Cardiac septum (tissue), 1 donor: ENCODE measurements around the gene CHM. TPM values are rescaled to one million over a fixed set of nuclear protein-coding genes. Genes with fewer than 3 reads are reported as not detected.
"Not testable (repeated sequence)": the region's sequence is repeated elsewhere in the genome, so short reads cannot be mapped to it uniquely, and the experiment has no call there.

ENCODE experiments used
- DNase-seq: peaks from one replicate; pipeline ENCODE4 v3.0.0-alpha.2; 2020; ENCODE audit warnings: low spot score
- intact Hi-C: fragments of 100-400 bp; cut with DNase I; formaldehyde crosslinking; loops from one replicate; pipeline ENCODE4 v1.14.0; 2022
- total RNA-seq: library from RNA; stranded (reverse); fragmentation: NEBNext Ultra II Directional; extraction: Animal tissue kit (Norgen Biotek cat#: 25700); gene quantifications from one replicate; pipeline ENCODE4 v1.2.1, GENCODE V29; 2021
- donor health status: DM: no; HTN: no; CAD: no.

CHM gene
- total RNA-seq, 1 donor from 2014 or later, result 11.2 TPM

DNA sequence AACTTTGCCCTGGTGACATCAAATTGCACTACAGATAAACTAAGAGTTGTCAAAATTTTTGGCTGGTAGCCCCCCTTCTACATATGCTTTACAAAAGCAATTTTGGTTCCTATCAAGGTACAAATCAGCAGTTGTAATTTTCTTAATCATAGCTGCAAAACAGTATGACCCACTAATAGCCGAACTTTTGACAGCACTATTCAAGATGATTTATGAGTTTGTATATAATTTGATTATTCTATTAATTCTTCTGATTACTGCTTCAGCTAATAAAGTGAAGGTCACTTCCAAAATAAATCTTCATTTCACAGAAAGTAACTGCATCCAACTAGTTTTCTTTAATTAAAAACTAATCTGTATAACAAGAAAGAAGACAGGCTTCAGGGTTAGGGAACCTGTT is 119.6 kb downstream of the CHM start:
- intact Hi-C loops, result no loop called here
- DNase-seq, result no peak

DNA sequence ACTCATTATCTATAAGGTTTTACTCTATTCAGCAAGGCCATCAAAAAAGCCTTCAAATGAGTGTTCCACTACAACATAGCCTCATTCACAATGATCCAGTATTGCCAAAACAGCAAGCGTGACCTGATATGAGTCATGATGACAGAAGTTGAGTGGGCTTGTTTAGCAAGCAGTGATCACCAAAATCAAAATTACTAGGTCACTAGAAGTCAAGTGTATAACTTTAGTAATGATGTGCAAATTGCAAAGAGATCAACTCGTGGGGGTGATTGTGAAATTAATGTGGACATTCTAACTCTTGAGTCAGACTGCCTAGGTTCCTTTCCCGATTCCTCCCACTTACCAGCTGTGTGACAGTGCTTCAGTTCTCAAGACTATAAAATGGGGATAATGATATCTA is 124.5 kb downstream of the CHM start:
- intact Hi-C loops, result no loop called here
- DNase-seq, result no peak

DNA sequence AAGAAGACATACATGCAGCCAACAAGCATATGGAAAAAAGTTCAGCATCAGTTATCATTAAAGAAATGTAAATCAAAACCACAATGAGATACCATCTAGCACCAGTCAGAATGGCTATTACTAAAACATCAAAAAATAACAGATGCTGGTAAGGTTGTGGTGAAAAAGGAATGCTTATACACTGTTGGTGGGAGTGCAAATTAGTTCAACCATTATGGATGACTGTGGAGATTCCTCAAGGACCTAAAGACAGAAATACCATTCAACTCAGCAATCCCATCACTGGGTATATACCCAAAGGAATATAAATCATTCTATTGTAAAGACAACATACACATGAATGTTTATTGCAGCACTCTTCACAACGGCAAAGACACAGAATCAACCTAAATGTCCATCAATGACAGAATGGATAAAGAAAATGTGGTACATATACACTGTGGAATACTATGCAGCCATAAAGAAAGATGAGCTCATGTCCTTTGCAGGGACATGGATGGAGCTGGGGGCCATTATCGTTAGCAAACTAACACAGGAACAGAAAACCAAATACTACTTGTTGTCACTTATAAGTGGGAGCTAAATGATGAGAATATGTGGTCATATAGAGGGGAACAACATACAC is 130.6 kb downstream of the CHM start:
- intact Hi-C loops, DNase-seq: not testable (repeated sequence)

DNA sequence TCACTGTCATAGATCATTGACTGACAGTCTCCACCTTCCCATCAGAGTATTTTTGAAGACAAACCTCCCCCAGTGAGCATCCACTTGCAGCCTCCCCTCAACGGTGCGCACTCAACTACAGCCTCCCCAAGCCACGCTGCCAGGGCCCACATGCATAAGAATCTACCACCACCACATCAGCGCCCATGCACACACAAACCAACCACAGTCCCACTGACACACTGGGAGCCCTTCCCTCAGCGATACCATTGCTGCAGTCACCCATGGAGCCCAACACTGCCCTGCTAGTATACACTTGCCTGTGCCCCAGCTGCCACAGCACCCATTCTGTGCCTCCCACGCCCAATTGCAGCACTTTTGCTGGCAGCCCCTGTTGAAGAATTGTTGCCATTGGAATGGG is 132.9 kb downstream of the CHM start:
- DNase-seq, result no peak
- intact Hi-C loops, result no loop called here

DNA sequence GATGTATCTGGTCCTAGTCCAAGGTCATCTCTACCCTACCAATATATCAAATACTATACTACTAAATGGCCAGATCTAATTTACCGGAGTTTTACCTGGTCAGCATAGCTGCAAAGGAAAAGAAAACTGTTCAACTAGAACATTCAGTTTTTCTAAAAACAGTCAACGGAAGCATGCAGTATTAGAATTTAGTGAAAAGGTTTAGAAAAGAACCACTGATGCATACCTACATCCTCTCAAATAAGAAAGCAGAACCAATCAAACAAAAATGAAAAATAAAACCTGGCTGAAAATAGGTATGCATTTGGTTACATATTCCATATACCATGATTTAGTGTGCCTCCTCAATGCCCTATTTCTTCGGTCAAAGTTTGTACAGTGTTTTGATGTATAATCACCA is 140.0 kb downstream of the CHM start:
- intact Hi-C loops, result no loop called here
- no peak for DNase-seq

DNA sequence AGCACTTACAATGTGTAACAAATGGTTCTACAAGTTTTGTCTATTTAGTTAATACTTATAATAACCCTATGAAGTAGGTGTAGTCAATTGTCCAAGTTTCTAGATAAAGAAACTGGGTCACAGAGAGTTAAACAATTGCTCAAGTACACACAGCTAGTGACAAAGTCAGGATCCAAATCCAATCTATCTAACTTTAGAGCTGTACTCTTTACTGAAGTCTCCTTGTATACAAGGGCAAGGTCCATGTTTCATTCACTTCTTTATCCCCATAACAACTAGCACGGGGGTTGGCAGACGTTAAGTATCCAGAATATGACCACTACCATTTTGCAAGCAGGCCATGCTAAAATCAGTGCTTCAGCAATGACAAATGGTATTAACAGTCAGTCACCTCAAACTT is 141.0 kb downstream of the CHM start:
- no peak for DNase-seq
- intact Hi-C loops, result no loop called here

DNA sequence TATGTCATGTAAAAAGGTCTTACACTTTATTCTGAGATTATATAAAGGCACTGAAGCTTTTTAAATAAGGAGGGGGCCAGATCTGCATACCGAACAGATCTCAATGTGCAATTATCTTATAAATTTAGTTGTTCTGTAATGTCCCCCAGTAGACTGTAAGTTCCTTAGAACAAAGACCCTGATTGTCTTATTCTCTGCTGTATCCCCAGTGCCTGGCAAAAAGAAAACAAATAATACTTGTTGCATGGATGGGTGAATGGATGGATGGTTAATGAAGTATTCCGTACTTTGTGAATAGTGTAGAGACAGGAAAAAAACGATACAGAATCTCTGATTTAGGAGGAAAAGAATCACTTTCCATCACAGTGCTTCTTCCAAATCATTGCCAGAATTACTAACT is 141.5 kb downstream of the CHM start:
- DNase-seq, result no peak
- intact Hi-C loops, result no loop called here

DNA sequence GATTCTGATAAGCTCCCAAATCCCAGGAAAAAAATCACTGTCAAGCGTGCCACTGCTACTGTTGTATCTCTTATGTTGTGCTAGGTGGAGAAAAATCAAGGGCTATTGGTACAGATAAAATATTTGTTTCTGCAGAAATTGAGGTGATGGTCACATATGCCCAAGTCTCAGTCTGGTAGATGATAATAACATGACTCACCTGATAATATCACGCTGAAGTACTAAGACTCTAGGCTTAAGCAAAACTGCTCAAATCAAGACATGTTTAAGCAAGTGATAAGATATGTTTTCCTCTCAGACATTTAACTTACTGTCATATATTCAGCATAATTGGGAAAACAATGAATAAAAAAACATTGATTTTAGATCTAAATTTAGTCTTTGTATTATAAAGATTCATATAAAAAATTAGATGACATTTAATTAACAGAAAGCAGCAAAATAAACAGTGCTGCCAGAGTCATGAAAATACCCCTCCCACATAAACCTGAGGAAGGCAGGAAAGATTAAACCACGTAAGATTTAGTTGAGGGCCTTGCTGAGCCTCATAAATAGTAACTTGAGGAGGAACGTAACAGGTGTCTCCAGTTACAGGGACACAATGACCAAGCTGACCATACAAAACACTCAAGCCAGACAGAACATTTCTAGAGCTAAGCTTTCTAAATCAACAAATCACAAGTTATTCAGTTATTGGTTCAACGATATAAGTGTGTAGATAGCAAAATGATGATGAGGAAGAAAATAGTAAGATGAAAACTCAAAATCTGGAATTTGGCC is 143.5 kb downstream of the CHM start:
- intact Hi-C loops, result no loop called here
- DNase-seq, result no peak

DNA sequence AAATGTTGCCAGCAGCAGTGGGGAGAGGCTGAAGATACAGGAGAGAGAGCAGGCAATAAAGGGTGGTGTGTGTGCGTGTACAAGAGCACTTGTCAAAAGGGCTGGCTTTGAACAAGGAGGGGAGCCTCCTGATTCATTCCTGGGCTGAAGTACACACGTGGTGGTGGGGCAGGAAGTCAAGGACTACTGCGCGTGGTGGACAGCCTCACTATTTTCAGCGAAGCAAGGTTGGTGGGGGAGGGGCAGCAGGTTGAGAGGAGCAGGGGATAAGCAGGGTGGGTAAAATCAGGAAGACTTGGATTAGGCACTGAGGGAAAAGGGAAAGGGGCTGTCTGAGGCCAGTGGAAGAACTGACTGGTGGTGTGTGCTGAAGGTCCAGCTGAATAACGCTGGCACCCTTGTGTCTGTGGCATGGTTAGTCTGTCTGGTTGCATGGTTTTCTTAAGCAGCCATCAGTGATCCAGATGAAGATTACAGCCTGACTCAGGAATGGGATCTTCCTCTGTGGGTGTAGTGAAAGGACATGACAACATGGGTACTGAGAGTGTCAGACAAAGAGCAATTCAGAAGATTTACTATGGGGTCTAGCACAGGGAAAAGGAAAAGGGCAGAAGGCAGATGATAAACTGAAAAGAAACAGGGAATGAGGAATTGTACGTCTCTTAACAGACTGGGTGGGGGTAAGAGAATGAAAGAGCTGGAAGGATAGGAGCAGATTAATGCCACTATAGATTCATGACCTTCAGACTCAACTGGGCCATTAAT is 149.8 kb downstream of the CHM start:
- no peak for DNase-seq
- intact Hi-C loops, result no loop called here

DNA sequence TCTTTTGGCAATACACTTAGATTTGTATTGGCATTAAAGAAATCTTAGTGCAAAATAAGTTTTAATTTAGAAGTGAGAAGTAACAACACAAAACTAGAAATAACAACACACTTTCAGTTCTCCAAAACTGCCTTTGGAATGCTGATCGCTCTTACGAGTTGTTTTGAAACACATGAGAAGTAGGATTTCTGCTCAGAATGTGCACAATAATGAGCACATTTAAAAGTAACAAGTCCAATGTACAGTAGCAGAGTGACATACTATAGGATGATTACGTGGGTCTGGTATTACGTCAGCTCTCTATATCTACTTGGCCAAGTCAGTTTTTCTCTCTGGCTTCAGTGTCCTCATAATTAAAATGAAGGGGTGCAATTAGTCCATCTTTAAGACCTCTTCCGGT is 164.8 kb downstream of the CHM start:
- DNase-seq, result no peak

DNA sequence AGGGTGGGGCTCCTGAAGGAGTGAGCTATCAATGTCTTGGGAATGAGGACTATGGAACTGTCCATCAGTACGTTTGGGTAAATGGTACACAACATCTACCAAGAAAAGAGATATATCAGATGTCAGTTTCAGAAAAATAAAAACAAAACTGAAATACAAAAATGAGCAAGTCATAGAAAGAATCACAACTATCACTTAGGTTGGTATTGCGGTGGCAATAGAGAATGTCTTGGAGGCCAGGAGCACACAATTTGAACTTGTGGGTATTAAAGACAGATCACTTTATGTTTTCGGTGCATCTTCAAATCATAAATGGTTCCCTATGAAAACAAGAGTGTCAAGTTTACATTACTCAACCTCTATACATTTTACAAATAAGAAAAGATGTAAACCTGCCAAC is 176.8 kb downstream of the CHM start:
- DNase-seq, result no peak
- intact Hi-C loops, result no loop called here

More for the DNA sequence above, 164.8 kb downstream of the CHM start:
- intact Hi-C loops, result no loop called here

DNA sequence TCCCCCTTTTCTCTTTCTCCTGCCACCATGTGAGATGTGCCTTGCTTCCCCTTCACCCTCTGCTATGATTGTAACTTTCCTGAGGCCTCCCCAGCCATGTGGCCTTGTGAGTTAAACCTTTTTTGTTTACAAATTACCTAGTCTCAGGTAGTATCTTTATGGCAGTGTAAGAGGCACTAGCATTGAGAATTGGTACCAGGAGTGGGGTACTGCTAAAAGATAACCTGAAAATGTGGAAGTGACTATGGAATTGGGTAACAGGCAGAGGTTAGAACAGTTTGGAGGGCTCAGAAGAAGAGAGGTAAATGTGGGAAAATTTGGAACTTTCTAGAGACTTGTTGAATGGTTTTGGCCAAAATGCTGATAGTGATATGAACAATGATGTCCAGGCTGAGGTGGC is 182.0 kb downstream of the CHM start:
- intact Hi-C loops, result no loop called here

DNA sequence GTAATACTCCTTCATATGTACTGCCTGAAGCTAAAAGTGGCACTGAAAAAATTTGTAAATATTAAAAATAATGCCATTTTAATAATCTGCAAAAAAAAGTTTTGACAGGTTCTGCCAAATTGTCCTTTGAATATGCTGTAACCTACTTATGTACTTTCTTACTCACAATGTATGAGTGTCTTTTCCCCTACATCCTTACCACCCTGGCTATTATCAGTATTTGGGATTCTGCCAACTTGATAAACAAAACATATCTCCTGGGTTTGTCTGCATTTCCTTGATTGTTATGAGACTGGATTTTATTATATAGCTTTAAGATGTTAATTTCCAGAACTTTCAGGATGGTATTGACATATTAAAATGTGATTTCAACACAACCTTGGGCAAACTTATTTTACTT is 187.9 kb downstream of the CHM start:
- intact Hi-C loops, result no loop called here

More for the DNA sequence above, 182.0 kb downstream of the CHM start:
- DNase-seq, result no peak

DNA sequence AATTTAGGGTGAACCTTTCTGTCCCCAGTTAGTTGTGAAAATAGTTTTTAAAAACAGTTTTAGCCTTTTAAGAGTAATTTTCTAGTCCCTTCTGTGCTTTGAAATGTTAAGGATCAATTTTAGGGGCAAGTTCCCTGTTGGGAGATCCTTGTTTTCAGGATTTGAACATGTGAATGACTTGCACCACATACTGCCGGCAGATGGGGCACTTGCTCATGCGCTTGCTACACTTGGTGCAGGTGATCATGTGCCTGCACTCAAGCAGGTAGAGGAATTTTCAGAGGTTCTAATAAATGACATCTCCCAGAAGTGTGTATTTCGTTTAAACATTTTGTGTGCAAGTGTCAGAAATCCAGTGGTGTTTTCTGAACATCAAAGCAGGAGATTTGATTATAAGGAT is 195.9 kb downstream of the CHM start:
- no peak for DNase-seq
- intact Hi-C loops, result no loop called here

More for the DNA sequence above, 187.9 kb downstream of the CHM start:
- DNase-seq, result no peak

DNA sequence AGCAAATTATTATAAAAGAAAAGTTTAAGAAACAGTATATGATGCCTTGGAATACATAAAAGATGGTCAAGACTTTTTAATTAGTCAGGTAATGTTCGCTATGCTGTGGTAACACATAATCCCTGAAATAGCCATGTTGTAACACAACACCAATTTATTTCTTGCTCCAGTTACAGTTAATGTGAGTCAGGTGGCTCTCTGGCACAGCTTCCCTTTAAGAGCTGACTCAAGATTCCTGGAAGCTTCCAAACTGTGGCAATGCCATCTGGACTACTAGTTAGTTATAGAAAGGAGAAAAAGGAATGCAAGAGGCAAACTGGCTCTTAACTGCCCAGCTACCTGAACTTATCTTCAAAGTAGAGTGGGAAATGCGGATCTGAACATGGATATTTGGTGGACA is 210.5 kb downstream of the CHM start:
- intact Hi-C loops, result no loop called here
- no peak for DNase-seq

DNA sequence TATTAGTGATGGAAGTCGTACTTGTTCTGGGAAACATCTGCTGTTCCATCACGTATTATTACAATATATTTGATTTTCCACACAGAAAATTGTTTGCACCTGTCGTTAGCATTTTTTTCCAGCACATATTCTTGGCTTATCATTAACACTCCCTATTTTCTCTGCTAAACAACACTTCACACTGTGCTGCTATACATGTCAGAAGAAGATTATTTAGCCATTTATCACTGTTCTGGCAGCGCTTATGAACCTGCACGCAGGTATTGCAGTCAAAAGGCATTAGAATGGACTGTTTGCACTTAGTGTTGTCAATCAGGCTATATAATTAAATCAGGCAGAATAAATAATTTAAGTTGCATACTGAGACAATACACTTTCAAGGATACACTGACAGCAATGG is 218.6 kb downstream of the CHM start:
- DNase-seq, result no peak
- intact Hi-C loops, result no loop called here

DNA sequence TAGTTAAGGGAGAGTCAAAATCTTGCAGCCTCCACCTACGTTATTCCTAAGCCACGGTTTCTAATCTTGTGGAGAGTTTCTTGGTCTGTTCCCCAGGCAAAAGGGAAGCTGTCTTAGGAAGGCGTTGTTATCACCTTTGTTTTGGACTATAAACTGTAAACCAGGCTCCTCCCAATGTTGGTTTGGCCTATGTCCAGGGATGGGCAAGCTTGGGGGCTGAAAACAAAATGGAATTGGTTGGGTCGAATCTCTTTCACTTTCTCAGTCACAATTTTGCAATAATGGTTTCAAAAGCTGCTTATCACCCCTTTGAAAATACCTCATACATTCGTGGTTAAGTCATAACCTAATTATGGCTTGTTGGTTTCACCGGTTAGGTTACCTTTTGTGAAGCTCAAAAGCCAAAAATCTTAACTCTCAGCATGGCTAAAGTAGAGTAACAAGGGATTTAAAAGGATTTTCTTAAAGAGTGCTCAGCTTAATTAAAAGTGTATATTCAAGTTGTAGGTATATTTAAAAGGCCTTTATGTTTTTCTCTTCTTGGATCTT is 232.1 kb downstream of the CHM start:
- no peak for DNase-seq
- intact Hi-C loops, result no loop called here
